GM19395 (cell line): ENCODE data around the gene ALG8.

ENCODE experiments used
- ATAC-seq: cut with Tn5 transposase; IDR thresholded peaks from one replicate; pipeline ENCODE4 v1.9.1; 2021; ENCODE audit warnings: mild to moderate bottlenecking, moderate library complexity; ENCODE audit not compliant: unreplicated experiment

ALG8 gene

GRCh38 chr11:78161346-78161745 lies 21.9 kb upstream of the ALG8 start:
- ATAC-seq = no peak

- ATAC-seq = no peak
These were observed 21.1 kb upstream of the ALG8 start for GRCh38 chr11:78160557-78160956.

- no peak for ATAC-seq
These were observed 19.7 kb upstream of the ALG8 start for GRCh38 chr11:78158987-78159652.

- ATAC-seq = no peak
These were observed 16.9 kb upstream of the ALG8 start for GRCh38 chr11:78156127-78156844.

GRCh38 chr11:78151804-78152203 lies 12.4 kb upstream of the ALG8 start:
- no peak for ATAC-seq

GRCh38 chr11:78150754-78151153 lies 11.3 kb upstream of the ALG8 start:
- ATAC-seq = no peak

- ATAC-seq = no peak
These were observed 10.9 kb upstream of the ALG8 start for GRCh38 chr11:78150346-78150745.

- no peak for ATAC-seq
These were observed 10.2 kb upstream of the ALG8 start for GRCh38 chr11:78149646-78150045.

- ATAC-seq = no peak
These were observed 8.4 kb upstream of the ALG8 start for GRCh38 chr11:78147807-78148206.

GRCh38 chr11:78145511-78146025 lies 6.1 kb upstream of the ALG8 start:
- no peak for ATAC-seq

- no peak for ATAC-seq
These were observed 1.1 kb upstream of the ALG8 start for GRCh38 chr11:78140392-78141077.

GRCh38 chr11:78138694-78139421 lies 568 bp downstream of the ALG8 start:
- peak; percentile 29 for ATAC-seq

- no peak for ATAC-seq
These were observed 1.1 kb downstream of the ALG8 start for GRCh38 chr11:78138291-78138690.

- ATAC-seq = no peak
These were observed 7.0 kb downstream of the ALG8 start for GRCh38 chr11:78132475-78132874.

GRCh38 chr11:78131956-78132355 lies 7.5 kb downstream of the ALG8 start:
- ATAC-seq = no peak

GRCh38 chr11:78127403-78127802 lies 12.0 kb downstream of the ALG8 start:
- no peak for ATAC-seq

- peak; percentile 81 for ATAC-seq
These were observed 26.7 kb downstream of the ALG8 start for GRCh38 chr11:78112582-78113275.

- no peak for ATAC-seq
These were observed 28.1 kb downstream of the ALG8 start for GRCh38 chr11:78111298-78111697.

GRCh38 chr11:78110830-78111229 lies 28.6 kb downstream of the ALG8 start:
- no peak for ATAC-seq

GRCh38 chr11:78110351-78110750 lies 29.1 kb downstream of the ALG8 start:
- no peak for ATAC-seq
